Endodermal cell (in vitro differentiated cells): ENCODE measurements around the gene TEX13D. TPM values are rescaled to one million over a fixed set of nuclear protein-coding genes. Genes with fewer than 3 reads are reported as not detected.
"Not testable (repeated sequence)": the region's sequence is repeated elsewhere in the genome, so short reads cannot be mapped to it uniquely, and the experiment has no call there.

Source experiments
- DNase-seq: peaks from one replicate; pipeline ENCODE4 v3.0.0-alpha.2; 2017
- H3K27ac ChIP-seq: 2 replicates; pipeline ENCODE4 v1.5.1; 2013; ENCODE audit warnings: mild to moderate bottlenecking, low read depth, low read length, moderate library complexity
- H3K27me3 ChIP-seq: 2 replicates; pipeline ENCODE4 v1.6.1; 2013; ENCODE audit warnings: mild to moderate bottlenecking, low read length, moderate library complexity; ENCODE audit not compliant: insufficient read depth, control insufficient read depth, poor library complexity, severe bottlenecking
- H3K36me3 ChIP-seq: 2 replicates; pipeline ENCODE4 v1.7.0; 2013; ENCODE audit warnings: mild to moderate bottlenecking, low read length, moderate library complexity; ENCODE audit not compliant: control insufficient read depth, insufficient read depth
- H3K4me1 ChIP-seq: one replicate; pipeline ENCODE4 v1.7.0; 2013; ENCODE audit warnings: low read length; ENCODE audit not compliant: control insufficient read depth, insufficient read depth
- H3K4me3 ChIP-seq: 2 replicates; pipeline ENCODE4 v1.5.1; 2013; ENCODE audit warnings: mild to moderate bottlenecking, low read length, moderate library complexity
- H3K9ac ChIP-seq: 2 replicates; pipeline ENCODE4 v1.6.1; 2013; ENCODE audit warnings: mild to moderate bottlenecking, low read length, moderate library complexity; ENCODE audit not compliant: poor library complexity, severe bottlenecking; ENCODE audit errors: extremely low read depth
- H3K9me3 ChIP-seq: 2 replicates; pipeline ENCODE4 v1.6.1; 2013; ENCODE audit warnings: mild to moderate bottlenecking, low read length, moderate library complexity; ENCODE audit not compliant: control insufficient read depth
- H3K27ac Mint-ChIP-seq: 2 replicates; pipeline ENCODE4 v1.8.0; 2020; ENCODE audit warnings: mixed read lengths
- H3K27me3 Mint-ChIP-seq: 2 replicates; pipeline ENCODE4 v1.8.0; 2021; ENCODE audit warnings: mild to moderate bottlenecking, mixed read lengths; ENCODE audit not compliant: insufficient read depth
- H3K36me3 Mint-ChIP-seq: 2 replicates; pipeline ENCODE4 v1.8.0; 2020; ENCODE audit warnings: low read depth, mixed read lengths
- H3K4me1 Mint-ChIP-seq: 2 replicates; pipeline ENCODE4 v1.8.0; 2020; ENCODE audit warnings: mixed read lengths
- H3K4me3 Mint-ChIP-seq: 2 replicates; pipeline ENCODE4 v1.8.0; 2020; ENCODE audit warnings: mild to moderate bottlenecking, moderate library complexity, mixed read lengths
- H3K9me3 Mint-ChIP-seq: 2 replicates; pipeline ENCODE4 v1.8.0; 2020; ENCODE audit warnings: mild to moderate bottlenecking, mixed read lengths
- CTCF ChIP-seq: fragments of 200-600 bp; sonication (generic); conservative IDR thresholded peaks from 2 replicates; pipeline ENCODE4 v1.5.0; 2021; ENCODE audit warnings: antibody characterized with exemption, mild to moderate bottlenecking
- WGBS, 2 experiments: methylation state at CpG; one replicate each; pipeline versions ENCODE4 v1.1.5 to v1.1.7; 2013; ENCODE audit warnings: missing lambda C conversion rate in 2 of 2, mixed read lengths in 1 of 2; ENCODE audit not compliant: insufficient coverage in 1 of 2, insufficient read length in 1 of 2; 5-methylcytosine and 5-hydroxymethylcytosine counted together
- long read RNA-seq, 4 experiments: library from polyadenylated mRNA in 2 of 4; library from RNA in 1 of 4; library from capped mRNA in 1 of 4; stranded (forward) in 3 of 4; unstranded in 1 of 4; transcript quantifications; one replicate each; pipeline ENCODE4 v2.0.0, GENCODE V29; 2020 to 2021; ENCODE audit warnings: inconsistent platforms in 1 of 4
- polyA plus RNA-seq, 2 experiments: library from polyadenylated mRNA; stranded (reverse); fragments of 50-300 nt; gene quantifications; one replicate each; pipeline ENCODE4 v1.2.3, GENCODE V29; 2013
- total RNA-seq, 2 donors: library from RNA; stranded (reverse); fragmentation: NEBNext Ultra II Directional in 1 of 2; extraction: Animal tissue kit (Norgen Biotek cat#: 25700) in 1 of 2; gene quantifications; 2 replicates in 1 of 2; 3 replicates in 1 of 2; pipeline ENCODE4 v1.2.1, GENCODE V29; 2021

The TEX13D gene
- total RNA-seq, result not detected
- polyA plus RNA-seq (2013, experiment 1 of 2), result not detected
- not detected for polyA plus RNA-seq (2013, experiment 2 of 2)
- long read RNA-seq, experiment 1, result 0 reads
- long read RNA-seq, experiment 2, result 0 reads
- long read RNA-seq, experiment 3, partial matches to known transcripts, result 0 of 1 reads
- long read RNA-seq, experiment 3, other reads (novel, unspliced or antisense), result 1 of 1 reads
- long read RNA-seq, experiment 4, result 0 reads

DNA sequence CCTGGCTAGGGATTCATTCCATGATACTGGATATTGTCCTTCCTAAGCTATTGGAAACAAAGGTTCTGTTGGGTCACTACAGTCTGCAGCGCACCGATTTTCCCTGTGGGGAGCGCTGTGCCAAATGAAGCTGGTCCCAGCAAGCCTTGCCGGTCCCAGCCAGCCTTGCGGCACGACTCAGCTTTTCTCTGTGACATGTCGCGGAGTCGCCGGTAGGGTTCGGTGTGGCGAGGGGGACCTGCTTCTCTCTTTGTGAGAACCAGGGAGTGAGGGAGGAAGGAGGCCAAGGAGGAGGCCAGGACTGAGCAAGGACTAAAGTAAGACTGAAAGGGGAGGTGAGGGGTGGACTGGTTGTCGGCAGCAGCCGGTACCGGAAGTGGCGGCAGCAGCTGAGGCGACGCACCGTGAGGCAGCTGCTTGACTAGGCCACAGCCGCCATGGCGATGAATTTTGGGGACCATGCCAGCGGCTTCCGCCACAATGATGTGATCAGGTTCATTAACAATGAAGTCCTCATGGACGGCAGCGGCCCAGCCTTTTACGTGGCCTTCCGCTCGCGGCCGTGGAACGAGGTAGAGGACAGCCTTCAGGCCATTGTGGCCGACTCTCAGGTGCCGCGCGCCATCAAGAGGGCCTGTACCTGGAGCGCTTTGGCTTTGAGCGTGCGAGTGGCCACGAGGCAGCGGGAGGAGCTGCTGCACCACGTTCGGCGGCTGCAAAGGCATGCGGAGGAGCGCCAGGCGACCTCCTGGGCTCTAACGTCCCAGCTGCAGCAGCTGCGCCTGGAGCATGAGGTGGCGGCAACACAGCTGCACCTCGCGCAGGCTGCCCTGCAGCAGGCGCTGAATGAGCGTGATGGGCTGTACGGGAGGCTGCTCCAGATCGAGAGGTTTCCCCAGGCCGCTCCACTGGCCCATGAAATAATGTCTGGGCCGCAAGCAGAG, at the start of gene TEX13D:
Gene TEX13D, plus strand, starts transcription at position 180 of the 944 bp plus-strand sequence. Its CDS starts 258 bp downstream, at position 438.
- WGBS, 2 experiments, result 95% methylated on average over 18 to 57 of the region's 57 CpGs
- H3K4me3 Mint-ChIP-seq, result no peak within 1 kb of the TSS
- peak; percentile 36 for DNase-seq
- Histone ChIP-seq H3K4me1 (no peaks in the 10 kb centered on the region), H3K4me3 (no peak within 1 kb of the TSS), H3K27me3 (no peaks in the 10 kb centered on the region), H3K9me3 (no peaks in the 10 kb centered on the region), H3K27ac (no peak within 1 kb of the TSS), H3K36me3 (no peaks in the 10 kb centered on the region), H3K9ac (no peak within 1 kb of the TSS)
- H3K27ac Mint-ChIP-seq, result no peak within 1 kb of the TSS
- no peak for TF ChIP-seq CTCF
- H3K9me3 Mint-ChIP-seq, result no peaks in the 10 kb centered on the region
- peaks cover 2% of the 10 kb centered on the region for H3K27me3 Mint-ChIP-seq
- no peaks in the 10 kb centered on the region for H3K4me1 Mint-ChIP-seq
- no peaks in the 10 kb centered on the region for H3K36me3 Mint-ChIP-seq

- no peak for DNase-seq
- Histone ChIP-seq H3K4me3 (no peak overlapping the region), H3K36me3 (no peaks in the 10 kb centered on the region), H3K4me1 (no peaks in the 10 kb centered on the region), H3K27me3 (no peaks in the 10 kb centered on the region), H3K27ac (no peak overlapping the region), H3K9me3 (no peaks in the 10 kb centered on the region), H3K9ac (no peak overlapping the region)
- Mint-ChIP-seq H3K27ac (no peak overlapping the region), H3K9me3 (no peaks in the 10 kb centered on the region), H3K4me3 (no peak overlapping the region), H3K27me3 (no peaks in the 10 kb centered on the region), H3K36me3 (no peaks in the 10 kb centered on the region), H3K4me1 (peaks cover 2% of the 10 kb centered on the region)
- no peak for TF ChIP-seq CTCF
- 69% methylated on average over 2 of the region's 4 CpGs; no CpG with 5 or more reads in 1 of the 2 experiments for WGBS, 2 experiments
Measured at GRCh38 chrX:124289443-124289842, 43.0 kb upstream of the TEX13D start.

DNA sequence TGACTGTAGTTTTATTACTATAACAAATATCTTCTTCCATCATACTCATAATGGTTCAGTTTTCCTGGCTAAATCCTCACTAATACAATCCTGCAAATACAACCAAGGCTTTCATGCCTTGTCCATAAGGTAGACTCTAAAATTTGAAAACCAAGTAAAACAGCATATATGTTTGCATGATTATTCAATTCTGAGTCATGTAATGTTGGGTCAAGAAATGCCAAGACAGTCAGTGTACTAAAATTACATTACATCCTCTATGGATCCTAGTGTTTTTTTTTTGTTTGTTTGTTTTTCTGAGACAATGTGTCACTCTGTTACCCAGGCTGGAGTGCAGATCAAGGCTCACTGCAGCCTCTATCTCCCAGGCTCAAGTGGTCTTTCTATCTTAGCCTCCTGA, 38.6 kb upstream of the TEX13D start:
- H3K27ac Mint-ChIP-seq, result no peak overlapping the region
- Histone ChIP-seq H3K9me3 (no peaks in the 10 kb centered on the region), H3K27ac (no peak overlapping the region), H3K27me3 (no peaks in the 10 kb centered on the region), H3K36me3 (no peaks in the 10 kb centered on the region), H3K9ac (no peak overlapping the region), H3K4me3 (no peak overlapping the region), H3K4me1 (no peaks in the 10 kb centered on the region)
- no peaks in the 10 kb centered on the region for H3K36me3 Mint-ChIP-seq
- TF ChIP-seq CTCF, result no peak
- H3K9me3 Mint-ChIP-seq, result no peaks in the 10 kb centered on the region
- no peak for DNase-seq
- no peak overlapping the region for H3K4me3 Mint-ChIP-seq
- peaks cover 2% of the 10 kb centered on the region for H3K4me1 Mint-ChIP-seq
- H3K27me3 Mint-ChIP-seq, result no peaks in the 10 kb centered on the region

GRCh38 chrX:124299323-124299722, 33.1 kb upstream of the TEX13D start:
- WGBS, 2 experiments, result 95% methylated on average over 3 to 4 of the region's 4 CpGs
- not testable (repeated sequence) for H3K27ac Mint-ChIP-seq, H3K27me3 ChIP-seq, DNase-seq, H3K9me3 Mint-ChIP-seq, H3K4me1 ChIP-seq, H3K9me3 ChIP-seq, H3K36me3 Mint-ChIP-seq, H3K27ac ChIP-seq, H3K27me3 Mint-ChIP-seq, H3K4me1 Mint-ChIP-seq, H3K36me3 ChIP-seq, H3K4me3 ChIP-seq, H3K9ac ChIP-seq, H3K4me3 Mint-ChIP-seq
